ENCODE results near the gene POGK.

POGK gene

DNA sequence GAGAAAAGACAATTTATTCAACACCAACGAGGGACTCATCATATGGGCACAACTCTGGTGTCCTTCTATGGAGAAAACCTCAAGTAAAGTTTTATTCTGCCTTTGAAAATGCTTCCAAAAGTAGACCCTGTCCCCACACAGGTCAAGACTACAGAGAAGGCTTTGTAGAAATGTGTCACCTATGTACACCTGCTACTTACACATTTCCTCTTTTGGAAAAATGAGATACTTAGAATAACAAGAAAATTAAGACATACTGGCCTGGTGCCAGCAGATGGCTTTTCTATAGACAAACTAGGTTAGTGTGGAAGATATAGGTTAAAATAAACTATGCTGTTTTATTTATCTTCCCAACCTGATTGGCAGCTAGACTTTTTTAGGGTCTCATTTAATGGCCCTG is 13.6 kb downstream of the POGK start:
- ChIA-PET CTCF (interaction anchor here (0.7 kb wide), 1 partner anchor 13 kb away, joined by 3 read pairs; no protein-coding TSS in a partner anchor), POLR2A (no interaction called here)
- peaks cover 48 to 95% (median 81%) of the 10 kb centered on the region in 4 experiments for H3K36me3 ChIP-seq (ENCODE audit: control insufficient read depth in 4 of 4, insufficient read depth in 4 of 4, low read length in 3 of 4)

DNA sequence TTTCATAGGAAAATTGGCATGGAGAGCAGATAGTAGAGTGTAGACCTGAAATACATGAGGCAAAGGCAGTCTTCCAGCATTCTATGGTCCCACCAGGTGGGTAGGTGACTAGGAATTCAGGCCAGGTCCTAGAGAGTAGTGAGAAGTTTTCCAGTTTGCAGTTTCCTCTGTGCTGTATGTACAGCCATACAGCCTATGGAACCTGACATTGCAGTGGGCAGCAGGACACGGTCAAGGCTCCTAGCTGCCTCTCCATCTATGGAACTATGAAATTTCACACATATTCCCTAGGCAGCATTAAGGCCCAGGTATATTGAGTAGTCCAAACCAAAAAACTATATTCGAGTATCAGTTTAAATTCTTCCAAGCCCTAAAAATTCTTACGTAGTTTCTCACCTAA is 16.3 kb downstream of the POGK start:
- Histone ChIP-seq H3K4me1 (ENCODE audit: control extremely low read depth in 1 of 4, control insufficient read depth in 4 of 4, insufficient read depth in 4 of 4, low read length in 3 of 4) (no peaks in the 10 kb centered on the region), H3K9me3 (ENCODE audit: control extremely low read depth in 1 of 5, control insufficient read depth in 4 of 5, insufficient read depth in 2 of 5, low read depth in 1 of 5, low read length in 4 of 5) (no peaks in the 10 kb centered on the region), H3K27ac (ENCODE audit: insufficient read depth in 1 of 2, low read depth in 1 of 2, low read length in 2 of 2, poor library complexity in 1 of 2, severe bottlenecking in 2 of 2) (peak overlapping the region in 1 of 2 experiments; percentile 16), H3K36me3 (ENCODE audit: control insufficient read depth in 4 of 4, insufficient read depth in 4 of 4, low read length in 3 of 4) (peaks cover 35 to 92% (median 73%) of the 10 kb centered on the region in 4 experiments), H3K27me3 (replicated peaks in 2 of 5; ENCODE audit: control insufficient read depth in 4 of 5, insufficient read depth in 5 of 5, low read length in 4 of 5) (no peaks in the 10 kb centered on the region), H3K4me3 (ENCODE audit: control insufficient read depth in 1 of 7, extremely low read depth in 1 of 7, insufficient read depth in 4 of 7, low read depth in 2 of 7, low read length in 6 of 7) (no peak overlapping the region)
- POLR2A ChIA-PET, result no interaction called here
- WGBS (ENCODE audit: insufficient coverage), result 100% methylated on average over 1 of the region's 3 CpGs
- no peak for DNase-seq
- CTCF ChIA-PET, result no interaction called here

More for the DNA sequence above, 13.6 kb downstream of the POGK start:
- H3K4me1 ChIP-seq (ENCODE audit: control extremely low read depth in 1 of 4, control insufficient read depth in 4 of 4, insufficient read depth in 4 of 4, low read length in 3 of 4), result no peaks in the 10 kb centered on the region
- H3K27me3 ChIP-seq (replicated peaks in 2 of 5; ENCODE audit: control insufficient read depth in 4 of 5, insufficient read depth in 5 of 5, low read length in 4 of 5), result no peaks in the 10 kb centered on the region
- DNase-seq, result no peak
- H3K9me3 ChIP-seq (ENCODE audit: control extremely low read depth in 1 of 5, control insufficient read depth in 4 of 5, insufficient read depth in 2 of 5, low read depth in 1 of 5, low read length in 4 of 5), result no peaks in the 10 kb centered on the region
- 0% methylated on average over 1 of the region's 1 CpG for WGBS (ENCODE audit: insufficient coverage)
- H3K4me3 ChIP-seq (ENCODE audit: control insufficient read depth in 1 of 7, extremely low read depth in 1 of 7, insufficient read depth in 4 of 7, low read depth in 2 of 7, low read length in 6 of 7), result no peak overlapping the region
- no peak overlapping the region for H3K27ac ChIP-seq (ENCODE audit: insufficient read depth in 1 of 2, low read depth in 1 of 2, low read length in 2 of 2, poor library complexity in 1 of 2, severe bottlenecking in 2 of 2)

DNA sequence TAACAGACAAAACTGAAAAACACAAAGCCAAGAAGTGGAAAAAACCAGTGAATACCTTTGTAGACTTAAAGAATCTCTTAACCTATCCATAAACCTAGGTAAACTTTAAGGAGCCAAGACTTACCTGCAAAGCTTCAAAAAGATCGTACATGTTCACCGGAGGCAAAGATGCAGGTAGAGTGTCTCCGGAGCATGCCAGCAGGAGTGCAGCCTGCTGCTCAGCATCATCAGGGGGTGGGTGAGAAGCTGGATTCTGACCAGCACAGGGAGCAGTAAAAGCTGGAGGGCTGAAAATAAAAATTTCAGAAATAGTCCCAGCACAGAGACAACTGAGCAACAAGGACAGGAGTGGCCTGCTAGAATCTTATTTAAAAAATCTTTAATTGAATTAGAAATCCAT is 18.7 kb downstream of the POGK start:
- H3K36me3 ChIP-seq (ENCODE audit: control insufficient read depth in 4 of 4, insufficient read depth in 4 of 4, low read length in 3 of 4), result peaks cover 27 to 89% (median 59%) of the 10 kb centered on the region in 4 experiments
- WGBS (ENCODE audit: insufficient coverage), result 100% methylated on average over 3 of the region's 3 CpGs
- no peaks in the 10 kb centered on the region for H3K4me1 ChIP-seq (ENCODE audit: control extremely low read depth in 1 of 4, control insufficient read depth in 4 of 4, insufficient read depth in 4 of 4, low read length in 3 of 4)
- H3K27me3 ChIP-seq (replicated peaks in 2 of 5; ENCODE audit: control insufficient read depth in 4 of 5, insufficient read depth in 5 of 5, low read length in 4 of 5), result no peaks in the 10 kb centered on the region
- no peak overlapping the region for H3K27ac ChIP-seq (ENCODE audit: insufficient read depth in 1 of 2, low read depth in 1 of 2, low read length in 2 of 2, poor library complexity in 1 of 2, severe bottlenecking in 2 of 2)
- no peak for DNase-seq
- POLR2A ChIA-PET, result no interaction called here
- CTCF ChIA-PET, result no interaction called here
- no peak overlapping the region for H3K4me3 ChIP-seq (ENCODE audit: control insufficient read depth in 1 of 7, extremely low read depth in 1 of 7, insufficient read depth in 4 of 7, low read depth in 2 of 7, low read length in 6 of 7)
- H3K9me3 ChIP-seq (ENCODE audit: control extremely low read depth in 1 of 5, control insufficient read depth in 4 of 5, insufficient read depth in 2 of 5, low read depth in 1 of 5, low read length in 4 of 5), result no peaks in the 10 kb centered on the region

DNA sequence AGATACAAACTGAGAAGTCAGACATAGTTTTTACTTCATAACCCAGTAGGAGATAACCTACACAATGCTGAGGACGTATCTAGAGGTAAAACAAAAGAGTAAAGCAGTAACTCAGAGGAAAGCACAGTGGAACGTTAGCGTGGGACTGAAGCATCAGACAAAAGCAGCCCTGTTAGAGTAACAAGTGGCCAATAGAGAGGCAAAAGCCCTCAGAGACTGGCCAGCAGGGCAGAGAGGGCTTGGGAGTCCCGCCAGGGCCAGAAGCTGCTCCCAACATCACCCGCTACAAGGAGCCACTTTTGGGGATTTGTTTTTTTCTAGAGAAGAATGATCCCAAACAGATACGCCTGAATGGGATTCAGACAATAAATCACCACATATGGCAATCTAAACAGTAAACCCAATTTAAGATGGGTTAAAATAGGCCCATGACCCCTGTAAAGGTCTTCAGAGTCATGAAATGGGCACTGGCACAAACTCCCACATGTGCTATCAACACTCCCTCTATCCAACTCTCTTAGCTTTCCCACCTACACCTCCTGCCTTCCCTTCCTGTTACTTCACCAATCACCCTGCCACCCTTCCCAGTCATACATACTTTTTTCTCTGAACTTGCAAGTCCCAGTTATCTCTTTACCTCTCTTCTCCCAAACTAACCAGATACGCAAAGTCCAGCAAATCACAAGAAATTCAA is 19.6 kb downstream of the POGK start:
- peaks cover 23 to 88% (median 57%) of the 10 kb centered on the region in 4 experiments for H3K36me3 ChIP-seq (ENCODE audit: control insufficient read depth in 4 of 4, insufficient read depth in 4 of 4, low read length in 3 of 4)
- DNase-seq, result no peak

DNA sequence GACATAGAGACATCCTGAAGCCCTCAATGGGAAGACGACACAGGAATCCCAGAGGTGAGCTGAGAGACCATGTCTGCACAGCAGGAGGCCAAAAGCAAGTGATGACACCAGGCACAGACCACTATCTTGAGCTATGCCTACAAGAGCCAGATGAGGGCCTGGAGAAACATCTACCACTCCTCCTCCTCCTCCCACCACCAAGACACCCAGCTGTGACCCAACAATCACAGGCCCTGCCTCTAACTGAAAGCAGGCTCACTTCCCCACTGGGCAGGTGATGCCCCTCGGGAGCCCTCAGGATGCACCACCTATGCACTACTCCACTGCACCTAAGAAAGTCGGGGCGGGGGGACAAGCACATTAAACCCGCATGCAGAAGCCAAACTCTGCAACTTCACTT is 20.3 kb downstream of the POGK start:
- H3K27me3 ChIP-seq (replicated peaks in 2 of 5; ENCODE audit: control insufficient read depth in 4 of 5, insufficient read depth in 5 of 5, low read length in 4 of 5), result no peaks in the 10 kb centered on the region
- WGBS (ENCODE audit: insufficient coverage), result 63% methylated on average over 1 of the region's 5 CpGs
- H3K36me3 ChIP-seq (ENCODE audit: control insufficient read depth in 4 of 4, insufficient read depth in 4 of 4, low read length in 3 of 4), result peaks cover 28 to 87% (median 59%) of the 10 kb centered on the region in 4 experiments
- no peak overlapping the region for H3K27ac ChIP-seq (ENCODE audit: insufficient read depth in 1 of 2, low read depth in 1 of 2, low read length in 2 of 2, poor library complexity in 1 of 2, severe bottlenecking in 2 of 2)
- DNase-seq, result no peak
- no peaks in the 10 kb centered on the region for H3K4me1 ChIP-seq (ENCODE audit: control extremely low read depth in 1 of 4, control insufficient read depth in 4 of 4, insufficient read depth in 4 of 4, low read length in 3 of 4)
- ChIA-PET POLR2A (no interaction called here), CTCF (interaction anchor here (1.5 kb wide), 2 partner anchors 10 to 16 kb away, joined by 3 read pairs; partner anchors contain the start of gene TADA1)
- H3K4me3 ChIP-seq (ENCODE audit: control insufficient read depth in 1 of 7, extremely low read depth in 1 of 7, insufficient read depth in 4 of 7, low read depth in 2 of 7, low read length in 6 of 7), result no peak overlapping the region
- no peaks in the 10 kb centered on the region for H3K9me3 ChIP-seq (ENCODE audit: control extremely low read depth in 1 of 5, control insufficient read depth in 4 of 5, insufficient read depth in 2 of 5, low read depth in 1 of 5, low read length in 4 of 5)

More for the DNA sequence above, 19.6 kb downstream of the POGK start:
- no peaks in the 10 kb centered on the region for H3K9me3 ChIP-seq (ENCODE audit: control extremely low read depth in 1 of 5, control insufficient read depth in 4 of 5, insufficient read depth in 2 of 5, low read depth in 1 of 5, low read length in 4 of 5)
- WGBS (ENCODE audit: insufficient coverage), result 100% methylated on average over 3 of the region's 7 CpGs
- POLR2A ChIA-PET, result no interaction called here
- no peaks in the 10 kb centered on the region for H3K4me1 ChIP-seq (ENCODE audit: control extremely low read depth in 1 of 4, control insufficient read depth in 4 of 4, insufficient read depth in 4 of 4, low read length in 3 of 4)
- no peak overlapping the region for H3K27ac ChIP-seq (ENCODE audit: insufficient read depth in 1 of 2, low read depth in 1 of 2, low read length in 2 of 2, poor library complexity in 1 of 2, severe bottlenecking in 2 of 2)
- CTCF ChIA-PET, result interaction anchor here (1.5 kb wide), 2 partner anchors 11 to 17 kb away, joined by 3 read pairs; partner anchors contain the start of gene TADA1
- no peaks in the 10 kb centered on the region for H3K27me3 ChIP-seq (replicated peaks in 2 of 5; ENCODE audit: control insufficient read depth in 4 of 5, insufficient read depth in 5 of 5, low read length in 4 of 5)
- H3K4me3 ChIP-seq (ENCODE audit: control insufficient read depth in 1 of 7, extremely low read depth in 1 of 7, insufficient read depth in 4 of 7, low read depth in 2 of 7, low read length in 6 of 7), result no peak overlapping the region

DNA sequence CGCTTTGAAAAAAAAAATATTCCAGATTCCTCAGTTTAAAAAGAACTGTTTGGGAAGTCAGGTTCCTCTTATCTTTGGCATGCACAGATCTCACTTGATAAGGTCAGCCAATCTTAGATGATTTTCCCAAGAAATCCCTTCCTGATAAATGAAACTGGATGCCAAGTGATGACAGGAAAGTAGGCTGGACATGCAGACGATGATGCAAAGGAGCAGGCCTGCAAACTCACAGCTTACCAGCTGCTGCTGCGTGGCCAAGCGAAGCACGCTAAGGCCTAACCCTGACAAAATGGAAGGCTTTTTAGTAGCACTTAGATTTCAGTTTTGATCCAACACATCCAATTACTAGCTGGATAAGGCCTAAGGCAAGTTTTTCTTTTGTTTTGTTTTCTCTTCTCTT is 26.7 kb downstream of the POGK start:
- no peak for DNase-seq

DNA sequence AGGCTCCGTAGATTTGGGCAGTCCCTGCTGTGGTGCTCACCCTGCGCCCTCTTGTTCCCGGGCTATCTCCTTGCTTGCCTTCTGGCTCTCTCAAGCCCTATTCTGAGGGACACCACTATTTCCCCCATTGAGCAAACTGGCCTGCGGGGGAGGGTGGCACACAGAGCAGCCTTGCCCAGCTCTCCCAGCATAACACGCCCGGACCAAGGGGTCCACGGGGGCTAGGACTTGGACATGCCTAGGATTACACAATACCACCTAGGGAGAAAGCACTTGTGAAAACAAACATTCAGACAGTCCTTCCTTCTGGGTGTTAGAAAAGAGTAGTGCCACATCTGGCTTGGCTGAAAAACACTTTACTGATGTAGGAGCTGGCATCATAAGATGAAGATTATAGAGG is 29.4 kb downstream of the POGK start:
- 95% methylated on average over 6 of the region's 7 CpGs for WGBS (ENCODE audit: insufficient coverage)
- CTCF ChIA-PET, result interaction anchor here (1.1 to 2.3 kb wide), 2 partner anchors 143 to 190 kb away, joined by 3 to 10 read pairs; no protein-coding TSS in a partner anchor
- POLR2A ChIA-PET, result no interaction called here

More for the DNA sequence above, 26.7 kb downstream of the POGK start:
- no peaks in the 10 kb centered on the region for H3K9me3 ChIP-seq (ENCODE audit: control extremely low read depth in 1 of 5, control insufficient read depth in 4 of 5, insufficient read depth in 2 of 5, low read depth in 1 of 5, low read length in 4 of 5)
- CTCF ChIA-PET, result no interaction called here
- H3K4me1 ChIP-seq (ENCODE audit: control extremely low read depth in 1 of 4, control insufficient read depth in 4 of 4, insufficient read depth in 4 of 4, low read length in 3 of 4), result peaks cover 0 to 3% (median 1%) of the 10 kb centered on the region in 4 experiments
- no peaks in the 10 kb centered on the region for H3K27me3 ChIP-seq (replicated peaks in 2 of 5; ENCODE audit: control insufficient read depth in 4 of 5, insufficient read depth in 5 of 5, low read length in 4 of 5)
- POLR2A ChIA-PET, result no interaction called here
- 91% methylated on average over 4 of the region's 5 CpGs for WGBS (ENCODE audit: insufficient coverage)
- peaks cover 15 to 57% (median 36%) of the 10 kb centered on the region in 4 experiments for H3K36me3 ChIP-seq (ENCODE audit: control insufficient read depth in 4 of 4, insufficient read depth in 4 of 4, low read length in 3 of 4)
- no peak overlapping the region for H3K27ac ChIP-seq (ENCODE audit: insufficient read depth in 1 of 2, low read depth in 1 of 2, low read length in 2 of 2, poor library complexity in 1 of 2, severe bottlenecking in 2 of 2)
- no peak overlapping the region for H3K4me3 ChIP-seq (ENCODE audit: control insufficient read depth in 1 of 7, extremely low read depth in 1 of 7, insufficient read depth in 4 of 7, low read depth in 2 of 7, low read length in 6 of 7)

More for the DNA sequence above, 29.4 kb downstream of the POGK start:
- no peaks in the 10 kb centered on the region for H3K27me3 ChIP-seq (replicated peaks in 2 of 5; ENCODE audit: control insufficient read depth in 4 of 5, insufficient read depth in 5 of 5, low read length in 4 of 5)
- H3K36me3 ChIP-seq (ENCODE audit: control insufficient read depth in 4 of 4, insufficient read depth in 4 of 4, low read length in 3 of 4), result peaks cover 12 to 47% (median 25%) of the 10 kb centered on the region in 4 experiments
- no peak overlapping the region for H3K27ac ChIP-seq (ENCODE audit: insufficient read depth in 1 of 2, low read depth in 1 of 2, low read length in 2 of 2, poor library complexity in 1 of 2, severe bottlenecking in 2 of 2)
- no peak overlapping the region for H3K4me3 ChIP-seq (ENCODE audit: control insufficient read depth in 1 of 7, extremely low read depth in 1 of 7, insufficient read depth in 4 of 7, low read depth in 2 of 7, low read length in 6 of 7)
- H3K4me1 ChIP-seq (ENCODE audit: control extremely low read depth in 1 of 4, control insufficient read depth in 4 of 4, insufficient read depth in 4 of 4, low read length in 3 of 4), result peaks cover 0 to 3% (median 1%) of the 10 kb centered on the region in 4 experiments
- no peaks in the 10 kb centered on the region for H3K9me3 ChIP-seq (ENCODE audit: control extremely low read depth in 1 of 5, control insufficient read depth in 4 of 5, insufficient read depth in 2 of 5, low read depth in 1 of 5, low read length in 4 of 5)
- DNase-seq, result no peak

Data from common myeloid progenitor, CD34-positive (primary cell).